NCI-H526 (cell line): ENCODE data around the gene ITPRID1.

Experiments used
- DNase-seq, 2 experiments: peaks; one replicate each; lab custom pipeline; 2025; lab: John Stamatoyannopoulos, UW

The ITPRID1 gene

DNA sequence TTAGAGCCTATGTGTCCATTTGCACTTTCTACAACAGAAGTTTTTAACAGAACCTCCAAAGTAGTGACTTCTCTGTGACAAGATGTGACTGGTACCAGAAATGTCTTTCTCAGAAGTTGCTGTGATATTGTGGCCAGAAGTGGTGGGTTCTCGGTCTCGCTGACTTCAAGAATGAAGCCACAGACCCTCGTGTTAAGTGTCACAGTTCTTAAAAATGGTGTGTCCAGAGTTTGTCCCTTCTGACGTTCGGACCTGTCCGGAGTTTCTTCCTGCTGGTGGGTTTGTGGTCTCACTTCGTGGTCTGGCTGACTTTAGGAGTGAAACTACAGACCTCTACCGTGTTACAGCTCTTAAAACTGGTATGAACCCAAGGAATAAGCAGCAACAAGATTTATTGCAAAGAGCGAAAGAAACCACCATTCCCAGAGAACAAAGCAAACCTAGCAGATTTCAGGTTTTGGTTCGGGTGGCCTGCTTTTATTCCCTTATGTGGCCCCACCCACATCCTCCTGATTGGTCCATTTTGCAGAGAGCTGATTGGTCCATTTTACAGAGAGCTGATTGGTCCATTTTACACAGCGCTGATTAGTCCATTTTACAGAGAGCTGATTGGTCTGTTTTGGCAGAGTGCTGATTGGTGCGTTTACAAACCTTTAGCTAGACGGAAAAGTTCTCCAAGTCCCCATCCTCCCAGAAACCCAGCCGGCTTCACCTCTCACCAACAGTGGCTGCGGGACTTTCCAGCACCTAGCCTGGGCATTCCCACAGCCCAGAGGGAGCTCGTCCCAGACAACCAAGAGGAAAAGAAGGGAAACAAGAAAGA is 3.0 kb downstream of the ITPRID1 start:
- DNase-seq = no peak

- DNase-seq = no peak
Measured at GRCh38 chr7:31517513-31517912, 3.6 kb downstream of the ITPRID1 start.

GRCh38 chr7:31518766-31519165 is 4.9 kb downstream of the ITPRID1 start:
- no peak for DNase-seq

DNA sequence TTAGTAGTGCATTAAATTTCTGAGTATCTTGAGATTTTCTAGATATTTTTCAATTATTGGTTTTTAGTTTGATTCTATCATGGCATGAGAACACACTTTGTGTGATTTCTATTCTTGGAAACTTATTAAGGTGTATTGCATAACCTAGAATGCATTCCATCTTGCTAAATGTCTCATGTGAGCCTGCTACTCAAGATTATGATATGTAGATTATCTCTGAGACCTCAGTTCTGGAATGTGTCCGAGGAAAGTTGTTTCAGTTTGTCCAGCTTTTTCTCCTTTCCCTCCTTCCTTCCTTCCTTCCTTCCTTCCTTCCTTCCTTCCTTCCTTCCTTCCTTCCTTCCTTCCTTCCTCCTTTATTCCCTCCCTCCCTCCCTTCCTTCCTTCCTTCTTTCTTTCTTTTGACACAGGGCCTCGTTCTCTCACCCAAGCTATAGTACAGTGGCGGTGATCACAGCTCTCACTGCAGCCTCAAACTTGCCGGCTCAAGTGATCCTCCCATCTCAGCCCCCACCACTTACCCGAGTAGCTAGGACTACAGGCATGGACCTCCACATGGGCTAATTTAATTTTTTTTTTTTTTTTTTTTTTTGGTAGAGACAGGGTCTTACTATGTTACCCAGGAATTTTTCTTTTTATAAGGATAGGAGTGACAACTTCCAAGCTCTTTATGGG is 7.6 kb downstream of the ITPRID1 start:
- no peak for DNase-seq

GRCh38 chr7:31526864-31527263 is 13.0 kb downstream of the ITPRID1 start:
- DNase-seq = no peak

- peak; percentile 95 to 97 for DNase-seq
Measured at GRCh38 chr7:31529103-31529502, 15.2 kb downstream of the ITPRID1 start.

DNA sequence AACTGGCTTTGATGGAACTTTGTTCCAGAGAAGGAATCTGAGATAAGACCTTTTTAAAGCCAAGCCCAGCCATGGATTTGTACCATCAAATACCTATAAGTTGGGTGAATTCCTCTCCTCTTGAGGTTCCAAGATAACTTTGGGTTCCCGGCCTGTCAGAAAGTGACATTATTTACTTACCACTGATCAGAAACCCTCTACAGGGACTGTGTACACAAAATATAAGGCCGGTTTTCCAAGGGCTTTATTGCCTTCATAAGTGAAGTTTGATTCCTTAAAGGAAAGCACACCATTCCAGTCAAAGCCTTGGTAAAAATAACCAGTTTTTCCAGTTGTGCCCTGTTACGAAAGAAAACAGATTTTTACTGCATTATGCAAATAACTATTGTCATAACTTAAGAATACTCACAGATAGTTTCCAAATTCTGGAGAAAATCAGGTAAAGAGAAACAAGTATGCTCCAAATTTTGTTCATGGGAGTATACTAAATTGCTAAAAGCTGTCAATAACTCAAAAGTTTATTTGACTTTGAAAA is 26.8 kb downstream of the ITPRID1 start:
- peak in 1 of 2 experiments; percentile 23 for DNase-seq

- no peak for DNase-seq
Measured at GRCh38 chr7:31545549-31545948, 31.7 kb downstream of the ITPRID1 start.

DNA sequence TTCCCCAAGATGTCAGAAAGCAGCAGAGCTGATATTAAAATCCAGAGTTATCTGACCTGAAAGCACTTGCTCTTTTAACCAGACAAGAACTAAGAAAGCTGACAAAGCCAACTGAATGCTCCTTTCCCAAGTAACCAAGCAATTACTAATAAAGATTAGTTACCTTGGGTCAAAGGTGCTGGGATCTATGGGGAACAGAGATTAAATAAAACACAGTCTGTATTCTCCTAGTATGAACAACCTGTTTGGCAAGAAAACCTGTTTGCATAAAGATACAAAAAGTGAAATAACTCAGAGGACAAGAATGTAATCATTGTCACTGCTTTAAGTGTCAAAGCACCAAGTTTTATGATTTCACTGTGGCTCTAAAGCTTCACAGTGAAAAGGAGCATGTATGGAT is 35.7 kb downstream of the ITPRID1 start:
- peak; percentile 32 to 49 for DNase-seq

DNA sequence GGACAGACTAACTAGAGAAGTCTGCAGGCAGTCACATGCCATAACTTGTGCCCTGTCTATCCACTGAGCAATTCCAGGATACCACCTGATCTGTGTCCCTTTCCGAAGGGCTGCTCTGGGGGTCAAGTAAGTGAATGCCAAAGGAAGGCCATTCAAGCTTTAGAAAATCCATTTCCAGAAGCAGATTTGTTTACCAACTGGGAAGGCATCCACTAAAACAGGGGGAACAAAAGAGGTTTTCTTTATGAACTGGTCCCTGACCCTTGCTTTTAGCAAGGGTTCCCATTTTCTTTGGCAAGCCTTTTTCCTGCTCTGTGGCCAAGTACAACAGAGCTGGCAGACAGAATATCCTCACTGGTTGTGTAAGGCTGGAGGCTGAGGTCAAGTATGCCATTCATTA is 36.5 kb downstream of the ITPRID1 start:
- DNase-seq = no peak

- DNase-seq = peak; percentile 94 to 98
Measured at GRCh38 chr7:31553661-31554081, 39.8 kb downstream of the ITPRID1 start.

DNA sequence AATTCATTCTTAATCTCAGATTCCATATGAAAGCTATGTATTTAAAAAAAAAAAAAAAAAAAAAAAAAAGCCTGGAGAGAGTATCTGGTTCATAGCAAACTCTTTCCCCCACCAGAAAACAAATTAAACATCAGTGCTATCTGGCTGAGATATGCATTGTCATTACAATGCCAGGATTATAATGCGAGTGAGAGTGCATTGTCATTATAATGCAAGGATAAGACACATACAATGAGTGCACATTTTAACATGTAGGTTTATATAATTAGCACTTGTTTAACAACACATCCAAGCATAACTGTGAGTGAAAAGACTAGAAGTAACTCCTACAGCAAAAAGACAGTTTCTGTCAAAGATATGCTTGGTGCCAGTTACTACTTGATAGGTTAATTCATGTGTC is 48.1 kb downstream of the ITPRID1 start:
- DNase-seq = no peak

- DNase-seq = no peak
Measured at GRCh38 chr7:31563522-31563921, 49.6 kb downstream of the ITPRID1 start.

DNA sequence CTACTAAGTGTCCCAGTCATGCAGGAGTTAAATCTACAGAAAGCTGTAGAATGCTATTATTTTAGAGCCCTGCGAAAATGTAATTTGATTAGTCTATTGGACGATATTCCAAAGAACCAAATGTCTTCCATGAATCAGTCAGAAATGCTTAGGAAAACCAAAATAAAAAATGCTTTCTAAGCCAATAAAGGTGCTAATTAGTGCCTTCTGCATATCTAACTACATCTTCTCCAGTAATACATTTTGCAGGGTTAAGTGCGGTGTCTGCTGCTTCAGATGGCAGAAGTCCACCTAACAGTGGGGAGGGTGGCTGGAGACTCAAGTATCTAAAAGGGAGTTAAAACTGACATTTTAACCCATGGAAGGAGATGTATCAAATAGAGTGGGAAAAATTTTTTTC is 50.1 kb downstream of the ITPRID1 start:
- DNase-seq = no peak

DNA sequence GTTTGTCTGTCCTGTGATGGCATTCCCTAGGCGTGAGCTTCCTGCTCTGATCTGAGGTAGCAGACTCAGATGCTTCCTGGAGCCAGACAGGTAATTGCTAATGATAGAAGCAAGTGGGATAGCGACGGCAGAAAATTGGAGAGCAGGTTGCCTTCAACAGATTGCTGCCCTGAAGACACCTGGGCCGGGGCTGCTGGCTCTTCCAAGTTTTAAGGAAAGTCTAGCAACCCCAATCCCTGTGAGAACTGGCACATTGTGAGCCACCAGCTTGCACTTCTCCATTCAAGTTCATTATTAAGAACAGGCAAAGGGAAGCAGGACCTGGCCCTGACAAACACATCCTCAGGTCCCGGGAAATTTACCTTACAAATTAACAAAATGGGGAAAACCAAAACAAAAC is 50.8 kb downstream of the ITPRID1 start:
- DNase-seq = no peak

DNA sequence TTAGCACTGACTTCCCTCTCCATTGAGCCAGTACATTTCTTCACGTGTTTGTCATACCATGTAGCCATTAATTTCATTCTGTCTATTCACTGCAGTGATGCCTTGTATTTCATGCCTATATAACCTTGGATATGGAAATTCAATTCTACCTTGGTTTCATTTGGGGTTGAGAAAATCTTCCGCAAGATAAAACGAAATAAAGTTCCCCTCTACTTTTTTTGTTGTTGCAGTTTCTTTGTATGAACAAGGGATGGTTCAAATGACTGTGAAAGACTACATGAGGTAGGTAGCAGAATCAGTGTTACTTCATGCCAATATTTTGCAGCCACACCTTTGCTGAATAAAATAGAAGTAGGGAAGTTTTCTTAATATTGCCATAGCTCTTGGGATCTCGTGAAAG is 55.6 kb downstream of the ITPRID1 start:
- DNase-seq = no peak

GRCh38 chr7:31583526-31583925 is 69.6 kb downstream of the ITPRID1 start:
- peak; percentile 89 for DNase-seq

- peak; percentile 53 to 65 for DNase-seq
Measured at GRCh38 chr7:31583942-31584341, 70.1 kb downstream of the ITPRID1 start.

GRCh38 chr7:31595390-31595789 is 81.5 kb downstream of the ITPRID1 start:
- no peak for DNase-seq

DNA sequence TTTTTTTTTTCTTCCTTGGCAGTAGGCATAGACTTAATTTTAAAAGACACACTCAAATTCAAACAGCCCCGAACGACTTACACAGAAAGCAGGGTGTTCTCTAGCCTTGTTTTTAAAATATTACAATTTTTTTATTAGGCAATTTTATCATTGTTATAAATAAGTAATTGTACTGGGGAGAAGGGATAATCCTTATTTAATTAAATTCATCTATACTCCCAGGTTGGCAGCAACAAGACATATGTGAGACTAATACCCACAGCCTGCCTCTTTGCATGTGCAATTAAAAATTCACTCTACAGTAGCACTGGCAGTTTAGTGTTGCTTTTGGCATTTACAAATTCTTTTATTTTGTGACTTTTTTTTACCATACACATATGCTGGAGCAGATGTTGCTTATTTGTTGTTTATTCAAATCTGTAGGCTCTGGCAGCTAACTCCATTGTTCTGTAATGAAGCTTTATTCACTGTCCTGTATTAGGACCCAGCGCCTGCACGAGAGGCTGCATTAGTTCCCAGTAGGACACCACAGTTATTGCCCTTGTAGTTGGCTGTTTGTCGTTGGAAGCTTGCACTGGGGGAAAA is 88.2 kb downstream of the ITPRID1 start:
- DNase-seq = peak in 1 of 2 experiments; percentile 13

DNA sequence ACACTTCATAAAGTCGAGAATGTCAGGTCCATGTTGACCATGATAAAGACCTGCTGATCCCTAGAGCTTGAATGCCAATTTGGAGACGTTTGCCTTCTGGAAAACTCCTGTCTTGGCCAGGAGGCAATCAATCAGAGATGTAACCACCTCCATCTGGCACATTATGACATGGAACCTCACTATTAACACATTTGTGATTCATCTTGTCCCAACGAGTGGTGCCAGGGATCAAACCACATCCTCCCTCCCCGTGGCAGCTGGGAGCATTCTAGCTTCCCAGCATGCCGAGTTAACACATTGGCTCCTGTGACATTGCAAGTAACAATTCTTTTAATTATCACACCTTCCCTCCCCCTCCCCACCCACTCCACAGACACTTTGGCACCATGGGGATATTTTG is 89.2 kb downstream of the ITPRID1 start:
- no peak for DNase-seq

DNA sequence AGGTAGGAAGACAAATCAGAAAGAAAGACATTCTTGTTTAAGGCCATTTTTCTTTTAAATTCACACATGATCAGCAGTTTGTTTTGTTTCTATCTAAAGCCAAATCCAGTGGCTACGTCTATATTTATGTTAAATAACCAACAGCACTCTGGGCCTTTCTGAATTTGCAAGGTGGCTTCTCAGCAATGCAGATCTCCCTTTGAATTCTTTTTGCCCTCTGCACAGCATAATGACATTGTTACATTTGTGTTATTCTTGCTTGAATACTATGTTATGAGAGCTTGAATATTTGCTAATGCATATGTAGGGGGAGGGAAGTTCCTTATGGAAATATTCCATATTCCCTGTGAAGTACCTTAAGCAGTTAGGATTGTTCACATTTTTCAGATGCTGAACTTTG is 99.7 kb downstream of the ITPRID1 start:
- DNase-seq = no peak

- DNase-seq = peak; percentile 26 to 56
Measured at GRCh38 chr7:31633467-31633866, 119.6 kb downstream of the ITPRID1 start.
